ENCODE data around the gene GJA4.
"Not testable (repeated sequence)": the region's sequence is repeated elsewhere in the genome, so short reads cannot be mapped to it uniquely, and the experiment has no call there.

GJA4 gene

DNA sequence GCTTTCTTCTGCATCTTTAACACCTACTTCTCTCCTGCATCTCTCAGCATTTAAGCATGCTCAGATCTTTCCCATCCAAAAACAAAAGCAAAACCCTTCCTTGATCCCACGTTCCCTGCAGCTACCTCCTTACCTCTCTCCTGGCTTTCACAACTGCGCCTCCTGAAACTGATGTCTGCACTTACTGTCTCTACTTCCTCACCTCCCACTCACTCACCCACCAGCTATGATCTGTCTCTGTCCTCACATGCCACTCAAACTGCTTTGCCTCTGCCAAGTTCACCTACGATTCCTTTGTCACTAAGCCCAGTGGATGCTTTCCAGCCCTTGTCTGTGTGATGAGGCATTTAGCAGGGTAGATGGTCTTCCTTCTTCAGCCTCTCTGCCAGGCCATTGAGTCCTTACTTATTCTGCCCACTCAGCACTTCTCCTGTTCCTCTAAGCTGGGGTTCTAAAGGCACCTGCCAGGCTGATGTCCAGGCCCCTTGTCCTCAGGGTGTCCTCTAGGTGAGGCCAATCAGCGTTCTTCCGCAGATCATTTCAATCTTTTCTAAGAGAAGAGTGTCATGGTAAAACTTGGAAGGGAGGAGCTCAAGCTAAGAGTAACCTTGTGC lies 21.8 kb upstream of the GJA4 start:
- no peak for DNase-seq

- DNase-seq, result no peak
Observed at GRCh38 chr1:34771573-34772371, 21.0 kb upstream of the GJA4 start.

DNA sequence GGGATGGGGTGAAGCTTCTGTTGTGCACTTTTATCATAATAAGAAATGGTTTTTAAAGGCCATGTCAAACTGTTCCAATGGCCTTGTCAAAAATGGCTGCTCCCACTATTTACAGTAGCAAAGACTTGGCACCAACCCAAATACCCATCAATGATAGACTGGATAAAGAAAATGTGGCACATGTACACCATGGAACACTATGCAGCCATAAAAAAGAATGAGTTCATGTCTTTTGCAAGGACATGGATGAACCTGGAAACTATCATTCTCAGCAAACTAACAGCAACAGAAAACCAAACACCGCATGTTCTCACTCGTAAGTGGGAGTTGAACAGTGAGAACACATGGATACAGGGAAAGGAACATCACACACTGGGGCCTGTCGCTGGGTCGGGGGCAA lies 19.7 kb upstream of the GJA4 start:
- not testable (repeated sequence) for DNase-seq

DNA sequence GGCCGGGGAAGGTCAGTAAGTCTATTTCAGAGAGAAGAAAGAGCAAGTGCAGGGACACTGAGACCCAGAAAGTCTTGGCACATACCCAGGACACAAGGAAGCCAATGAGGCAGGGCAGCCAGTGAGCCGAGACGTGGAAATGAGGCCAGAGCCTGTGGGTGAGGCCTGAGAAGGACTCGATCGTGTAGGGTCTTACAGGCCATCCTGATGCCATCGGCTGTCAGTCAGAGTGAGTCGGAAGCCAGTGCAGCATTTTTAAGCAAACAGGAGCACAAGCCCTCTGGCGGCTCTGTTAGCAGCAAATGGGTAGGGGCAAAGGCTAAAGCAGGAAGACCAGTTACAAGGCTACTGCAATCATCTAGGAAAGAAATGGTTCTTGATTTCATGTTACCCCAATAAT lies 17.8 kb upstream of the GJA4 start:
- no peak for DNase-seq

- DNase-seq, result no peak
Observed at GRCh38 chr1:34776911-34777310, 15.9 kb upstream of the GJA4 start.

DNA sequence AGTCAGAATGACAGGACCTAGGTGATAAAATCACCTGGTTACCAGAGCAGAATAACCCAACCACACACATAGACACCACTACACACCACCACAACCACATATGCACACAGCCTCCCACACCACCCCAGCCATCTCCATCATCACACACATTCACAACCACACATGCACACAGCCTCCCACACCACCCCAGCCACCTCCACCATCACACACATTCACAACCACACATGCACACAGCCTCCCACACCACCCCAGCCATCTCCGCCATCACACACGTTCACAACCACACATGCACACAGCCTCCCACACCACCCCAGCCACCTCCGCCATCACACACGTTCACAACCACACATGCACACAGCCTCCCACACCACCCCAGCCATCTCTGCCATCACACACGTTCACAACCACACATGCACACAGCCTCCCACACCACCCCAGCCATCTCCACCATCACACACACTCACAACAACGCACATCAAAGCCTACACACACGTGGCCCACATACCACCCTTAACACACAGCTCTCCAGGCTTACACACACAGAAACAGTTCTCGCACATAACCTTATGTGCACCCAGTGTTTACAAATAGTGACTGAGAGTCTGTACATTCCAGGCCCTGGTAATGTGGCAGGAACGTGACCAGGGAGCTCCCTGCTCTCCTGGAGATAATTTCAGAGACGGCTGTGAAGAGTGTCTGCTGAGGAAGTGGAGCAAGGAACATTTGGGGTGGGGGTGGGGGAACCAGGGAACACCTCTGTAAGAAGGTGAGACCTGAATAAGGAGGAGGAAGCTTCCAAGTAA lies 15.1 kb upstream of the GJA4 start:
- DNase-seq, result no peak

DNA sequence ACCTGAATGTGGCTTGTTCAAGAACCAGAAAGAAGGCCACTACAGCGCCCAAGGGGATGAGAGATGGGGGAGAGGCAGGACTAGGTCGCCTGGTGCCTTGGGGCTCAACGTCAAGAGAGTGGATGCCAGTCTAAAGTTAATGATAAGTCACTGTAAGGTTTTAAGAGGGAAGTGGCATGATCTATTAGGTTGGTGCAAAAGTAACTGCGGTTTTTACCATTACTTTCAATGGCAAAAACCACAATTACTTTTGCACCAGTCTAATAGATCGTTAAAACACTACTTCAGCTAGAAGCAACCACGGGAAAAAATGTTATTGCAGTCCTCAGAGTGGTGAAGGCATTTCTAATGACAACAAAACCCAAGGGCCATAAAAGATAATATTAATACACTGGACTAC lies 14.4 kb upstream of the GJA4 start:
- DNase-seq, result no peak

DNA sequence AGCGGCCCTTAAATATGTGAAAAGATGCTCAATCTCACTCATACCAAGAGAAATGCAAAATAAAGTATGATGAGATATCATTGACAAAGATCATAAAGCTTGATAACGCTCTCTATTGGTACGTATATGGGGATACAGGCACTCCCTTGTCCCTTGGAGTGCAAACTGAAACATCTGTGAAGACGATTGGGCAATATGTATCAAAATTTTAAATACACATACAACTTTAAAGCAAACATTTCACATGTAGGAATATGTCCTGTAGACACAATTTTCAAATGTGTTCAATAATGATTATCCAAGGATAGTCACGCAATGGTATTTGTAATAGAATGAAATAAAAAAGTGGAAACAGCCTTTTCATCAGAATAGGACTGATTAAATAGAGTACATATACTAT lies 13.8 kb upstream of the GJA4 start:
- no peak for DNase-seq

DNA sequence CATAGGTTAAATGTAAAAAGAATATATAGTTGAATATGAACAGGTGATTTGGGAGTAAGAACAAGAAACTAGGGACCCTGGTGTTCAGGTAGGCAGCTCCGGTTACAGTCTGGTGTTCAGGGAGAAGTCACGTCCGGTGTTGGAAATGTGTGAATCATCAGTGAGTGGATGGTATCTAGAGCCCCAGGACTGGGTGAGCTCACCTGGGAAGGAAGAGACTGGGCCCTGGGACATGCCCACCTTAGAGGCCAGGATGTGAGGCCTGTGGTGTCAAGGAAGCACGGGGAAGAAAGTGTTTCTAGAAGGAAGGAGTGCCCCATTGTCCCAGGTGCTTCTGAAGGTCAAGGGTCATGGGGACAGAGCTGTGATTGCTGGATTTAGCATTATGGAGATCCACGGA lies 13.3 kb upstream of the GJA4 start:
- no peak for DNase-seq

- no peak for DNase-seq
Observed at GRCh38 chr1:34779962-34780361, 12.8 kb upstream of the GJA4 start.

GRCh38 chr1:34780528-34780927 lies 12.3 kb upstream of the GJA4 start:
- no peak for DNase-seq

GRCh38 chr1:34781071-34781843 lies 11.5 kb upstream of the GJA4 start, which contains the start of gene GJB3:
Gene GJB3, plus strand, starts transcription at chr1:34781214. Its CDS starts 3,549 bp downstream, at chr1:34784763.
- peak in 1 of 2 donors; percentile 29 for DNase-seq

DNA sequence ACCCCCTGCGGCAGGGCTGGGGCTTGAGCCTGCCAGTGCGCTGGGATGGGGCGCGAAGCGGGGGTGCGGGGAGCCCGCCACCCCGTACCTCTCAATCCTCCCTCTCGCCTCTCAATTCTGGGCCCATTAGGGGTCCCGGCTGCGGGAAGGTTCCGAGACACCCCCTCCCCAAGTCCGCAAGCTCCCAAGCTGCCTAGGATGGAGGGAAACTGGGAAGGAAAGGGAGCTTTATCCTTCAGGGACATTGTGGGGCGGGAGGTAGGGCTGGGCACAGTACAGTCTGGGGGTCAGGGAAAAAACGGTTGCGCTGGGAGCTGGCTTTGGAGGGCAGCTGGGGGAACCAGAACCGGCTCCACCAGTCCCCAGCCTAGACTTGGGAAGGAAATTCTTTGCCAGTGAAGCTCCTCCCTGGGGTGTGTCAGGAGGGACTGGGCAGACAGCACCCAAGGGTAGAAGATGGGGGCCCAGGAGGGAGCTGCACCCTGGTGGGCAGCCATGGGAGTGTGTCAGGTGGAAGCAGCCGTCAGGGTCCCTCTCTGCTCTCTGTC lies 10.9 kb upstream of the GJA4 start:
- DNase-seq, result no peak

DNA sequence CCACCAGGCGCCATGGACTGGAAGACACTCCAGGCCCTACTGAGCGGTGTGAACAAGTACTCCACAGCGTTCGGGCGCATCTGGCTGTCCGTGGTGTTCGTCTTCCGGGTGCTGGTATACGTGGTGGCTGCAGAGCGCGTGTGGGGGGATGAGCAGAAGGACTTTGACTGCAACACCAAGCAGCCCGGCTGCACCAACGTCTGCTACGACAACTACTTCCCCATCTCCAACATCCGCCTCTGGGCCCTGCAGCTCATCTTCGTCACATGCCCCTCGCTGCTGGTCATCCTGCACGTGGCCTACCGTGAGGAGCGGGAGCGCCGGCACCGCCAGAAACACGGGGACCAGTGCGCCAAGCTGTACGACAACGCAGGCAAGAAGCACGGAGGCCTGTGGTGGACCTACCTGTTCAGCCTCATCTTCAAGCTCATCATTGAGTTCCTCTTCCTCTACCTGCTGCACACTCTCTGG lies 8.0 kb upstream of the GJA4 start:
- no peak for DNase-seq

DNA sequence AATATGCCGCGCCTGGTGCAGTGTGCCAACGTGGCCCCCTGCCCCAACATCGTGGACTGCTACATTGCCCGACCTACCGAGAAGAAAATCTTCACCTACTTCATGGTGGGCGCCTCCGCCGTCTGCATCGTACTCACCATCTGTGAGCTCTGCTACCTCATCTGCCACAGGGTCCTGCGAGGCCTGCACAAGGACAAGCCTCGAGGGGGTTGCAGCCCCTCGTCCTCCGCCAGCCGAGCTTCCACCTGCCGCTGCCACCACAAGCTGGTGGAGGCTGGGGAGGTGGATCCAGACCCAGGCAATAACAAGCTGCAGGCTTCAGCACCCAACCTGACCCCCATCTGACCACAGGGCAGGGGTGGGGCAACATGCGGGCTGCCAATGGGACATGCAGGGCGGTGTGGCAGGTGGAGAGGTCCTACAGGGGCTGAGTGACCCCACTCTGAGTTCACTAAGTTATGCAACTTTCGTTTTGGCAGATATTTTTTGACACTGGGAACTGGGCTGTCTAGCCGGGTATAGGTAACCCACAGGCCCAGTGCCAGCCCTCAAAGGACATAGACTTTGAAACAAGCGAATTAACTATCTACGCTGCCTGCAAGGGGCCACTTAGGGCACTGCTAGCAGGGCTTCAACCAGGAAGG lies 7.4 kb upstream of the GJA4 start:
- DNase-seq, result no peak

GRCh38 chr1:34785875-34786470 lies 6.8 kb upstream of the GJA4 start:
- DNase-seq, result no peak

DNA sequence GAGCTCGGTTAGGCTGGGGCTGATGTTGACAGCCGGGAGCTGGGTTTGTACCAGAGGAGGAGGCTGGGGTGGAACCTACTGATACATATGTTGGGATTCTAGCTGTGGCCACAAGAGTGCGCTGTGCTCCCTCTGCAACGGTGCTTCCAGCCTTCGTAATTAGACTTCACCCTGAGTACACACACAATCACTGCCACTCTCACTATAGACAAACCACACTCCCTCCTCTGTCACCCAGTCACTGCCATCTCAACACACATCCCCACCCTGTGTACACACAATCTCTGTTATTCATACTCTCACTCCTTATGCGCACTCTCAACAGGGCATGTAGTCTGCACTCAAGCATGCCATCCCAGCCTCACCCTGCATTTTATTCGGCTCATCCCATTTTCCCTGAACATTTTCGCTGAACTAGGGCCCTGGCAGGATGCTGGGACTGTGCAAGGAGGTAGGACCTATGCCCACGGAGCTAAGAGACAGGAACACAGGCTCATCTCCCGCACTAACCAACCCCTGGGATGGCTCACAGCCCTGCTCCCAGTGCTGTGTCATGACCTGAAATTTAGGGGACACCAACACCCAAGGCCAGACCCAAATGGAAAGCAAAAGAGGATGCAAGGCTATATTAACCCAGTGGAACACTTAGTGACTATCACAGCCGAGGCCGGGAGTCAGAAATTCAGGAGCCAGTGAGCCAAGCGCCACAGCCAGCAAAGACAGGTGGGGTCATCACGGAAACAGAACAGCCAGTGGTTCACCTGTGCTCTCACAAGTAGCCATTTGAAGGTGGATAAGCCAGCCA lies 6.1 kb upstream of the GJA4 start:
- DNase-seq, result peak; percentile 69 to 75

DNA sequence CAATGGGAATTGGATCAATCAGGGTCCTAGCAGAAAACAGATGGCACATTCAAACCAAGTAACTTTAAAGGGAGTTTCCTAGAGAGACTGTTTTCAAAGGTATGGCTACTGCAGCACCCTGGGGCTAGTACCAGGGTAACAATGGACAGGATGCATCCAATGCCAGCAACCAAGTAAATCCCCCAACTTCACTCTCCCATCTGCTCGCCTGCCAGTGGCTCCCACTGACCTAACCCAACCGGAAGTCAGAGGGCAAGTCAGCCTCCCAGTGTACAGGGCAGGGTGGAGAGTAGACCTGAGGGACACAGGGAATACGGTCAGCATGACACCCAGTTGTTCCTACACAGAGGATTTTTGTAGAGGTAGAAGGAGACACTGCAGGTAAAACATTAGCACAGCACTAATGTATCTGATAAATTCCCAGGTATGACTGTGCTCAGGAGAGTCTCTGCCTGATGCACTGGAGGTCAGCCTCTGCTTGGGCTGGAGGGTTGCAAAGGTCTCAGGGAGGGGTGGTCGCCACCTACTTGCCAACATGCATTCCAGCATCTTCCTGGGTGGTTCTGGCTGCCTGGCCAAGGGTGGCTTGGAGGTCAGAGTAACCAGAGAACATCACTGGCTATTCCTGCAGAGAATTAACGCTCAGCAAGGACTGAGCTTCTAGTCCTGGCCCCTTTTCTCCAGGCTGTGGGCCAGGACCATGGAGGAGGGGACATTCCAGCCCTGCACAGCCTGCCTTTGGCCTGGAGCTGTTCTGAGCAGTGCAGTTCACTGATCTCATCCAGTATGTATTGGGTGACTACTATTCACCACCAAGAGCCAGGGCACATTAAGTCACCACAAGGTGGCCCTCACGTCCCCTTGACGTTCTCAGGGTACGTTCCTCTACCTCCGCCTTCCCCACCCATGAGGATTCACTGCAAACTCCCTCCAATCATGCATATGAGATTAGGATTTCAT lies 5.1 kb upstream of the GJA4 start:
- DNase-seq, result peak in 1 of 2 donors; percentile 14

- DNase-seq, result no peak
Observed at GRCh38 chr1:34790985-34791384, 1.8 kb upstream of the GJA4 start.

All from stimulated activated CD4-positive, alpha-beta T cell treated with anti-CD3 and anti-CD28 coated beads, Interleukin-2, amount 100 ng/mL, for 24 hours (primary cell).